ENCODE results near the gene PIGR.

PIGR gene

DNA sequence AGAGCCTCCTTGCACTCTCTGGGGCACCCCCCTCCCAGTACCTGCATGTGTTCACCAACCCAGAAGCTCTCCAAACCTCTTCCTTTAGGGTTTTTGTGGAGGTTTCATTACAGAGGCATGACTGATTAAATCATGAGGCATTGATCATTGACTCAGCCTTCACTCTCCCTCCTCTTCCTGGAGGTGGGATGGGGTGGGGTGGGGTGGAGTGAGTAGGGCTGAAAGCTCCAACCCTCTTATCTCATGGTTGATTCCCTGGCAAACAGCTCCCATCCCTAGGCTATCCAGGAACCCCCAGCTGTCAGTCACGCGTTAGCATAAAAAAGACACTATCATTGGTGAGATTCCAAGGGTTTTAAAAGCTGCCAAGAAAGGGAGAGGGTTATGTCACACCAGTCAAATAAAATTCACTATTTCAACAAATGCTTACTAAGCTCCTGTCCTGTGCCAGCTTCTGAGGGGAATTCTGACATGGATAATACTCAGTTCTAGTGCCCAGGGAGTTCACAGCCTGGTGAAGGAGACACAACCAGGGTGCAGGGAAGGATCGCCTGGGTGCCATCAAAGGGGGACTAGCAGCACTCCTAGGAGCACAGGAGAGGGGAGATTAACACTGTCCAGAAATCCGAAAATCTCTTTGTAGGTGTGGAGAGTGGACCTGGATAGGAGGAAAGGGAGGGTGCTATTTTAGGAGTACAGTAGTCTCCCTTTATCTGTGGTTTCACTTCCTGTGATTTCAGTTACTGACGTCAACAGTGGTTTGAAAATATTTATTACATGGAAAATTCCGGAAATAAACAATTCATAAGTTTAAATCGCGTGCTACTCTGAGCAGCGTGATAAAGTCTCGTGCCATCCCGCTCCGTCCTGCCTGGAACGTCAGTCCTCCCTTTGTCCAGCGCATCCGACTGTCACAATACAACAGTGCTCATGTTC lies 55.9 kb downstream of the PIGR start:
- DNase-seq (ENCODE audit: low spot score) = no peak

GRCh38 chr1:206887701-206888100 lies 58.6 kb downstream of the PIGR start:
- DNase-seq (ENCODE audit: low spot score) = no peak

GRCh38 chr1:206886831-206887230 lies 59.4 kb downstream of the PIGR start:
- no peak for DNase-seq (ENCODE audit: low spot score)

- DNase-seq (ENCODE audit: low spot score) = no peak
Observed at GRCh38 chr1:206885341-206886060, 60.8 kb downstream of the PIGR start.

DNA sequence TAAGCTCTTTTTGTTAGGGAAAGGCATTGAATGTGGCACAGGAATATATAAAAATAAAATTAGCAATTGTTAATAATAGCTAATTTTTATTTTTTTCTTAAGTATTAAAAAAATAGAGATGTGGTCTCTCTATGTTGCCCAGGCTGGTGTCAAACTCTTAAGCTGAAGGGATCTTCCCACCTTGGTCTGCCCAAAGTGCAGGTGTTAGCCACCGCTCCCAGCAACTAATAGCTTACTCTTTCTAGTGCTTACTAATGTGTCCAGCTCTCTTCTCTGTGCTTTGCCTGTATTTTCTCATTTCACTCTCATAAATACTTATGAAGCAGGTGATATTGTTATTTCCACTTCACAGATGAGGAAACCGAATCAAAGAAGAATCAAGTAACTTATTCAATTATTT lies 62.4 kb downstream of the PIGR start:
- DNase-seq (ENCODE audit: low spot score) = no peak

GRCh38 chr1:206883160-206883559 lies 63.1 kb downstream of the PIGR start:
- DNase-seq (ENCODE audit: low spot score) = no peak

GRCh38 chr1:206882555-206882954 lies 63.7 kb downstream of the PIGR start:
- DNase-seq (ENCODE audit: low spot score) = no peak

DNA sequence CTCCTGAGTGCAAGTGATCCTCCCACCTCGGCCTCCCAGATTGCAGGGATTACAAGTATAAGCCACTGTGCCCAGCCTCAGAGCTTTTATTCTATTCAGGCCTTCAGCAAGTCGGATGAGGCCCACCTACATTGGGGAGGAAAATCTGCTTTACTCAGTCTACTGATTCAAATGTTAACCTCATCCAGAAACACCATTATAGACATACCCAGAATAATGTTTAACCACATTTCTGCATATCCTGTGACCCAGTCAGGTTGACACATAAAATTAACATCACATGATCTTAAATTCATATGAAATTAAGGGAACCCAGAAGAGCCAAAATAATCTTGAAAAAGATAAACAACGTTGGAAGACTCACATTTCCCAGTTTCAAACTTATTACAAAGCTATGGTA lies 66.0 kb downstream of the PIGR start:
- DNase-seq (ENCODE audit: low spot score) = no peak

Data from hepatic stellate cell (primary cell).